ENCODE measurements around the gene ABCA2.

The ABCA2 gene

GRCh38 chr9:136973618-136974617 lies 54.1 kb downstream of the ABCA2 start:
- H3K36me3 ChIP-seq (ENCODE audit: control insufficient read depth, insufficient read depth, low read length), result no peaks in the 10 kb centered on the region
- H3K9me3 ChIP-seq (ENCODE audit: control insufficient read depth, low read length), result no peaks in the 10 kb centered on the region
- no peak overlapping the region for H3K4me3 ChIP-seq (ENCODE audit: extremely low read depth, insufficient read depth, low read length, poor library complexity, severe bottlenecking)
- no peak overlapping the region for H3K27ac ChIP-seq (ENCODE audit: low read depth, low read length, severe bottlenecking)
- H3K4me1 ChIP-seq (ENCODE audit: control insufficient read depth, insufficient read depth, low read length, poor library complexity, severe bottlenecking), result no peaks in the 10 kb centered on the region
- 89 to 91% methylated on average over 19 to 24 of the region's 29 CpGs for WGBS, 2 experiments (ENCODE audit: insufficient coverage in 2 of 2)

DNA sequence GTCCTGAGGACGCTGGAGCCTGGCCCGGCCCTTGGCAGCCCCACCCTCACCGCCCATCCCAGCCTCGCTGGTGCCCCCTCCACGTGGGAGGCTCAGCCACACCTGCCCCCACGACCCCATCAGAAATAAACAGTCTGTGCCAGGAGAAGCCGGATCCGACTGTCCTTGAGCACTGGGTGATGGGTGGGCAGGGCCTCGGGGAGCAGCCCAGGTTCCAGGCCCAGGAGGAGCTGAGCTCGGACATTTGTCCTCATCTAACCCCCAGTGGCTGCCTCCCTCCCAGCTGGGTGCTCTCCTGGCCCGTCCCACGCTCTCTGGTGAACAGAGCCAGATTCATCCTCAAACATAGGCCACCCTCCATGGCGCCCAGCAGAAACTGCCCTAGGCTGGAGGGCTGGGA lies 55.3 kb downstream of the ABCA2 start:
- Histone ChIP-seq H3K4me3 (ENCODE audit: extremely low read depth, insufficient read depth, low read length, poor library complexity, severe bottlenecking) (no peak overlapping the region), H3K27ac (ENCODE audit: low read depth, low read length, severe bottlenecking) (no peak overlapping the region), H3K36me3 (ENCODE audit: control insufficient read depth, insufficient read depth, low read length) (no peaks in the 10 kb centered on the region), H3K4me1 (ENCODE audit: control insufficient read depth, insufficient read depth, low read length, poor library complexity, severe bottlenecking) (no peaks in the 10 kb centered on the region), H3K9me3 (ENCODE audit: control insufficient read depth, low read length) (no peaks in the 10 kb centered on the region)
- 81 to 84% methylated on average over 11 to 12 of the region's 13 CpGs for WGBS, 2 experiments (ENCODE audit: insufficient coverage in 2 of 2)

DNA sequence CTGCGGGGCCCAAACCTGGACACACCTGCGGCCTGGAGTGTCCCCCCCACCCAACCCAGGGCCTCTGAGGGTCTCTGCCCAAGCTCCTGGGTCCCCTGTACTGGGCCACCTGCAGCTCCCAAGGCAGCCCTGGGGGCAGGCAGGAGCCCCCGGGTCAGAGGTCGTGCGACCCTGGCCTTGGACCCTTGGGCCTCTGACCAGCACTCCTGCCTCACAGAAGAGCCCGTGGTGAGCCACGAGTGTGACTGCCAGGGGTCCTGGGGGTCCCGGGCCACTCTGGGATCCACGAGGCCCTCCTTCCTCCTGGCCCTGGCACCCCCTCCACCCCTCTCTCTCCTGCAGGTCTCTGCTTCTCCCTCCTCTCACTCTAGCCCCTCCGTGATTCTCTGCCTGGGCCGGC lies 55.7 kb downstream of the ABCA2 start:
- WGBS, 2 experiments (ENCODE audit: insufficient coverage in 2 of 2), result 87 to 92% methylated on average over 8 to 11 of the region's 11 CpGs
- no peaks in the 10 kb centered on the region for H3K9me3 ChIP-seq (ENCODE audit: control insufficient read depth, low read length)
- no peaks in the 10 kb centered on the region for H3K4me1 ChIP-seq (ENCODE audit: control insufficient read depth, insufficient read depth, low read length, poor library complexity, severe bottlenecking)
- no peak overlapping the region for H3K4me3 ChIP-seq (ENCODE audit: extremely low read depth, insufficient read depth, low read length, poor library complexity, severe bottlenecking)
- no peak overlapping the region for H3K27ac ChIP-seq (ENCODE audit: low read depth, low read length, severe bottlenecking)
- no peaks in the 10 kb centered on the region for H3K36me3 ChIP-seq (ENCODE audit: control insufficient read depth, insufficient read depth, low read length)

DNA sequence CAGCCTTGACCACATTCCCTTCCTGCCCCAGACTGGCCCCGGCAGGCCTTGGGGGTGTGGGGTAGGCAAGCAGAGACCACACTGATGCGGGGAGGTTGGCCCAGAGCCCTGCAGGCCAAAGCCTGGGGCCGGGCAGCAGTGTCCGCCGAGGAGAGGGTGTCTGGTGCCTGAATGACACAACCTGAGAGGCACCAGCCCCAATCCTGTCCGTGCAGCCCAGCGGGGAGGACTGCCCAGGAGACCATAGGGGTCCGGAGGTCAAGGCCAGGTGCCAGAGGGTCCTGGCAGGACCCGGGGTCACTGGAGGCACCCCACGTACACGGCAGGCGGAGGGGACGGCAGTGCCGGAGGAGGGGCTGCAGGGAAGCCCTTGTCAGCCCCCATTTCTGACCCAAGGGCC lies 56.3 kb downstream of the ABCA2 start:
- no peak overlapping the region for H3K27ac ChIP-seq (ENCODE audit: low read depth, low read length, severe bottlenecking)
- H3K9me3 ChIP-seq (ENCODE audit: control insufficient read depth, low read length), result no peaks in the 10 kb centered on the region
- no peaks in the 10 kb centered on the region for H3K4me1 ChIP-seq (ENCODE audit: control insufficient read depth, insufficient read depth, low read length, poor library complexity, severe bottlenecking)
- no peak overlapping the region for H3K4me3 ChIP-seq (ENCODE audit: extremely low read depth, insufficient read depth, low read length, poor library complexity, severe bottlenecking)
- H3K36me3 ChIP-seq (ENCODE audit: control insufficient read depth, insufficient read depth, low read length), result no peaks in the 10 kb centered on the region
- 89 to 95% methylated on average over 13 to 14 of the region's 14 CpGs for WGBS, 2 experiments (ENCODE audit: insufficient coverage in 2 of 2)

DNA sequence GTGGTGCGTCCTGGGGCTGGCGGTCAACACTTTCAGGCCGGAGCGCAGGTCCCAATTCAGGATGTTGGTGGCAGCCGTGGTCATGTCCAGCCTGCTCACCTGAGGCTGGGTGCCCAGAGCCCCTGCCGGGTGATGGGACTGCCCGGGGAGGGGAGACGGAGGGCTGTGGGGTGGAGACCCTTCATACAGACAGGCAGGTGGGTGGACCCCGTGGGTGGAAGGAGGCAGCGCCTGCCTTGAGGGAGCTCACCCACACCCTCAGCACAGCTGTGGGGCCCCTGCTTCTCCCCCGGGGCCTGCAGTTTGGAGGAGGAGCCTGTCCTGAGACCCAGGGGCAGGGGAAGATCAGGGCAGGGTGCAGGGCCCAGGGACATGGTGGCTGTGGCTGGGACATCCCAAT lies 57.7 kb downstream of the ABCA2 start:
- Histone ChIP-seq H3K36me3 (ENCODE audit: control insufficient read depth, insufficient read depth, low read length) (no peaks in the 10 kb centered on the region), H3K4me1 (ENCODE audit: control insufficient read depth, insufficient read depth, low read length, poor library complexity, severe bottlenecking) (no peaks in the 10 kb centered on the region), H3K9me3 (ENCODE audit: control insufficient read depth, low read length) (no peaks in the 10 kb centered on the region), H3K4me3 (ENCODE audit: extremely low read depth, insufficient read depth, low read length, poor library complexity, severe bottlenecking) (no peak overlapping the region), H3K27ac (ENCODE audit: low read depth, low read length, severe bottlenecking) (no peak overlapping the region)
- 75 to 94% methylated on average over 6 to 8 of the region's 11 CpGs for WGBS, 2 experiments (ENCODE audit: insufficient coverage in 2 of 2)

DNA sequence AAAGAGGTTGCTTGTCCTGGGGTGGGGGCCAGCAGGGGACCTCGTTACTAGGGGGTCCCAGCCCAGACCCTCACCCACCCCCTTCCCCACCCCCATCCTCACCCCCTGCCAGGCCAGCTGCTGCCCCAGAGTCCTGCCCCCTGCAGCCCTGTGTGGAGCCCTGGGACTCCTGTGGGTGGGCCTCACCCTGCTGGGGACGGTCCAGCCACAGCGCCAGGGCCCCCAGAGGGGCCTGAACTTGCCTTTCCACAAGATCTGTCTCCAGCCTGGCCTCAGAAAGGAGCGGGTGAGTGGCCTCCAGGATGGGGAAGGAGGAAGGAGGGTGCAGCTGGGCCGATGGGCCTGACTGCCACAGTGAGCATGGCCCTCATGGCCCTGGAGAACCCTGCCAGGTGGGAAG lies 58.3 kb downstream of the ABCA2 start:
- no peaks in the 10 kb centered on the region for H3K9me3 ChIP-seq (ENCODE audit: control insufficient read depth, low read length)
- H3K4me1 ChIP-seq (ENCODE audit: control insufficient read depth, insufficient read depth, low read length, poor library complexity, severe bottlenecking), result no peaks in the 10 kb centered on the region
- H3K27ac ChIP-seq (ENCODE audit: low read depth, low read length, severe bottlenecking), result no peak overlapping the region
- H3K36me3 ChIP-seq (ENCODE audit: control insufficient read depth, insufficient read depth, low read length), result no peaks in the 10 kb centered on the region
- 72 to 84% methylated on average over 3 to 4 of the region's 5 CpGs for WGBS, 2 experiments (ENCODE audit: insufficient coverage in 2 of 2)
- H3K4me3 ChIP-seq (ENCODE audit: extremely low read depth, insufficient read depth, low read length, poor library complexity, severe bottlenecking), result no peak overlapping the region

GRCh38 chr9:136969150-136969549 lies 58.9 kb downstream of the ABCA2 start:
- no peak overlapping the region for H3K4me3 ChIP-seq (ENCODE audit: extremely low read depth, insufficient read depth, low read length, poor library complexity, severe bottlenecking)
- H3K9me3 ChIP-seq (ENCODE audit: control insufficient read depth, low read length), result no peaks in the 10 kb centered on the region
- no peaks in the 10 kb centered on the region for H3K4me1 ChIP-seq (ENCODE audit: control insufficient read depth, insufficient read depth, low read length, poor library complexity, severe bottlenecking)
- no peaks in the 10 kb centered on the region for H3K36me3 ChIP-seq (ENCODE audit: control insufficient read depth, insufficient read depth, low read length)
- 87 to 95% methylated on average over 16 to 17 of the region's 17 CpGs for WGBS, 2 experiments (ENCODE audit: insufficient coverage in 2 of 2)
- H3K27ac ChIP-seq (ENCODE audit: low read depth, low read length, severe bottlenecking), result no peak overlapping the region

GRCh38 chr9:136968333-136969127 lies 59.5 kb downstream of the ABCA2 start:
- 90 to 95% methylated on average over 15 of the region's 17 CpGs for WGBS, 2 experiments (ENCODE audit: insufficient coverage in 2 of 2)
- no peaks in the 10 kb centered on the region for H3K9me3 ChIP-seq (ENCODE audit: control insufficient read depth, low read length)
- no peak overlapping the region for H3K4me3 ChIP-seq (ENCODE audit: extremely low read depth, insufficient read depth, low read length, poor library complexity, severe bottlenecking)
- H3K4me1 ChIP-seq (ENCODE audit: control insufficient read depth, insufficient read depth, low read length, poor library complexity, severe bottlenecking), result no peaks in the 10 kb centered on the region
- H3K36me3 ChIP-seq (ENCODE audit: control insufficient read depth, insufficient read depth, low read length), result no peaks in the 10 kb centered on the region
- no peak overlapping the region for H3K27ac ChIP-seq (ENCODE audit: low read depth, low read length, severe bottlenecking)

GRCh38 chr9:136965771-136966484 lies 62.1 kb downstream of the ABCA2 start:
- Histone ChIP-seq H3K9me3 (ENCODE audit: control insufficient read depth, low read length) (no peaks in the 10 kb centered on the region), H3K27ac (ENCODE audit: low read depth, low read length, severe bottlenecking) (no peak overlapping the region), H3K4me3 (ENCODE audit: extremely low read depth, insufficient read depth, low read length, poor library complexity, severe bottlenecking) (no peak overlapping the region), H3K36me3 (ENCODE audit: control insufficient read depth, insufficient read depth, low read length) (no peaks in the 10 kb centered on the region), H3K4me1 (ENCODE audit: control insufficient read depth, insufficient read depth, low read length, poor library complexity, severe bottlenecking) (peaks cover 2% of the 10 kb centered on the region)
- 63 to 66% methylated on average over 20 to 21 of the region's 23 CpGs for WGBS, 2 experiments (ENCODE audit: insufficient coverage in 2 of 2)

DNA sequence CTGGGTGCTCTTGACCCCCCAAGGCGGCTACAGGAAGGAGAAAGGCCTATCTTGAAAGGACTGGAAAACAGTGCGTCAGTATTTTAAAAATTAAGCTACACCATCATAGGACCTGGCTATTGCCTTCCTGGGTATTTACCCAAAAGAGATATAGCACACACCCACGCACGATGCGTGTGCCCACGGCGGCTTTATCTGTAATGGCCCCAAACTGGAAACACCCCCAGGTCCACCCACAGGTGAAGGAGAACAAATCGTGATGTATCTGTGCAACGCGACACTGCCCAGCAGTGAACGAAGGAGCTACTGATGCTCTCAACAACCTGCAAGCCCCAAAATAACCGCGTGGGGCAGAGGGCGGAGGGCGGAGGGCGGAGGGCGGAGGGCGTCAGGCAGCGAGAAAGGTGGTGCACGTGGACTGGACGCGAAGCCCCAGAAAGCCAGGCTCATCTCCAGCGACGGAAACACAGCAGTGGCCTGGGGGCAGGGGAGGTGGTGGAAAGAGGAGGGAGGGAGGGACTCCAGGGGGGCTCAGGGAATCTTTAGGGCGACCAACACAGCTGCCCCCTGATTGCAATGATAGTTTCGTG lies 63.1 kb downstream of the ABCA2 start:
- Histone ChIP-seq H3K4me3 (ENCODE audit: extremely low read depth, insufficient read depth, low read length, poor library complexity, severe bottlenecking) (no peak overlapping the region), H3K9me3 (ENCODE audit: control insufficient read depth, low read length) (no peaks in the 10 kb centered on the region), H3K4me1 (ENCODE audit: control insufficient read depth, insufficient read depth, low read length, poor library complexity, severe bottlenecking) (peaks cover 3% of the 10 kb centered on the region), H3K27ac (ENCODE audit: low read depth, low read length, severe bottlenecking) (no peak overlapping the region), H3K36me3 (ENCODE audit: control insufficient read depth, insufficient read depth, low read length) (no peaks in the 10 kb centered on the region)
- WGBS, 2 experiments (ENCODE audit: insufficient coverage in 2 of 2), result 91 to 93% methylated on average over 18 to 24 of the region's 26 CpGs

Measured in mesodermal cell (in vitro differentiated cells).